ENCODE results near the gene FOXP4.

FOXP4 gene

DNA sequence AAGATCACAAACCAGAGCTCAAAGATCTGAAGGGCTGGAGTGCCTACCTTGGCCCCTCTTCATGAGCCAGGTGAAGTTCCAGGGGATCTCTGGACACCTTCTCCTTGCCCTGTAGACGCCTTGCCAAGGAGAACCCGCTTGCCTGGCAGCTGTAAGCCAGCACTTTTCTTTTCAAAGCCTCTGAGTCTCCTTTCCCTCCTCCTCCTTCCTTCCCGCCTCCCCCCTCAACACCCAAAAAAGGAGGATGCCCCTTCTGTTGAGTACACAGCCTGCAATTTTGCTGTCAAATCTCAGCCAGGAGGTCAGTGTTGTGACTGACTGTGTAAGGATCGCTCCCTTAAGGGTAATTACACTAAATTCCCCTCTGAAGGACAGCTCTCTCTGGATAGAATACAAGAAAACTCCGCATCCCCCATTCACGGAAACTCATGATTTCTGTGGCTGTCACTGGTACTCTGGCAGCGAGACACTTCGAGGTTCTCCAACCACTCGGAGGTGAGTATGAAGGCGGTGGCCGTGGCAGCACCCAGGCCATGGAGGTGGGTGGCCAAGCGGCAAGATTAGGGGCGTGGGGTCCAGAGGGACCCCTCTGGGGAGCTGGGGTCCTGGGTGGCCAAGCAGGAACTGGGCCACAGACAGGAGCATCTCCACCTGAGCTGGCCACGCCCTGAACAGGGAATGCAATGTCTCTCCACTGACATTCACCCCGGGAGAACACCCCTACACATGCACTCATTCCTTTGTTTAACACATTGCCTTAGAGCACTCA is 23.2 kb upstream of the FOXP4 start:
- DNase-seq = no peak

DNA sequence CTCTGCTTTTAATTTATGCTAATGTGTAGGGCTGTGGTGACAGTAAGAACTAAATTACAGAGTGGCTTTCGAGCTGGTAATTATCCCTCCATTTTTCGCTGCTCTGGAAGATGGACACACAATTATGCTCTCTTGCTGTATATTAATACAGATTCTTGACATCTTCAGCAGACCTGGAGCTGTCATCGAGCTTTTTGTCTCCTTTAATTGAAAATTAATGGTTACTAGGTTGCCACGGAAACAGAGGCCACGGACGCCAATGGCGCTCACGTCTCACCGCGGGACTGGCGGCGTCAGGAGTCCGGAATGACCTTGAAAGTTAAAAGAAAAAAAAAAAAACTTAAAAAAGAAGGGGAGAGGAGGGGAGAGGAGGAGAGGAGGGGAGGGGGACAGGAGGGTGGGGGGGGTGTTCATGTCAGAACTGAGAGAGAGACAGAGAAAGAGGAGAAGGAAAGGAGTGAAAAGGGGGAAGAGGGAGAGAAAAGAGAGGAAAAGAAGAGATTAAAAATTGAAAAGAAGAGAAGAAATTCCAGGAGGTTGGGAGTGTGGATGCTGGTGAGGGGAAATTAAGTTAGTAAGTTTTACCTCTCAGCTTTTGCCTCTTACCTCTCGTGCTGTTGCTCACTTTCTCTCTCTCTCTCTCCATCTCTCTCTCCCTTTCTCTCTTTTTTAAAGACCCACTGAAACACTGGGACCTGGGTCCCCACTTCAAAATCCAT is 22.1 kb upstream of the FOXP4 start:
- peak; percentile 52 for DNase-seq

DNA sequence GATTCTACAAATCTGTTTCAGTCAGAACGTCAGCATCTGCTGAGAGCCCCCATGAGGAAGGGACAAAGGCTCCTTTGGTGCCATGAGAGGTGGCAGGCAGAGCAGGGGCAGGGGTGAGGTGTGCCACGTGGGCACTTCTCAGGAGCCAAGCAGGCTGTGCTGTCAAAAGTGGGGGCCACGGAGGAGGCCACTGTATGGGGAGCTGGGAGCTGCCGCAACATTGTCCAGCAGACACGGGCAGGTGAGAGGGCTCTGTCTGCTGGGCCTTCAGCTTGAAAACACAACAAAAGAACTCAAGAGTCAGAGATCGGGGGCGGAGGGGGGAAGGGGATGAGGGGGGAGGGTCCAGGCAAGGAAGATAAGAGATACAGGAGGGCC is 21.6 kb upstream of the FOXP4 start:
- DNase-seq = no peak

DNA sequence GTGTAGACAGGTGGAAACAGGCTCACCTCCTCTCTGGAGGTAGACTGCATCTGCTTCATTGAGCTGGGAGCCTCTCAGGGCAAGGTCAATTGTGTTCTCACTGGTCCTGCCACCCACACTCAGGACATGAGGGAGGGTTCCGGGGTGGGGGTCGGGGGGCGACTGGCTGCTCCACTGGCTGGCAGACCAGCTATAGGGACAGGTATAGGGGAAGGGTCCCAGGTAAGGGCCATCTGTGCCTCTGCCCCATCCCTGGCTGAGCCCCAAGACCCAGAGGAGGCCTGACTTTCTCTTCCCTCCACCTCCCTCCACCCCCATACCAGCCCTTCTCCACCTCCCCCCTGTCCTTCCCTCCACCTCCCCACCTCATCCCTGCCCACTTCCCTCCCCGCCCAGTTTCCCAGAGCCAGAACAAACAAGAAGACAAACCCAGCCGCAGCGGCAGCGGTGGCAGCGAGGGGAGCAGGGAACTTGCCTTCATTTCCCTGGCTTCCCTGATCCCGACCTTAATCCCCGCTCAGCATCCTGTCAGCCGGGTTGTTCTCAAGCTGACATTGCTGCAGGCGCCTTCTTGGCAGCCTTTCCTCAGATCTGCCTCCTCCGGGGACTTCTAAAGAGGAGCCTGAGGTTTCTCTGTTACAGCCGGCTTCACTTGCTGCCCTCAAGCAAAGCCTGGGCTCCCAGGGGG is 18.3 kb upstream of the FOXP4 start:
- no peak for DNase-seq

DNA sequence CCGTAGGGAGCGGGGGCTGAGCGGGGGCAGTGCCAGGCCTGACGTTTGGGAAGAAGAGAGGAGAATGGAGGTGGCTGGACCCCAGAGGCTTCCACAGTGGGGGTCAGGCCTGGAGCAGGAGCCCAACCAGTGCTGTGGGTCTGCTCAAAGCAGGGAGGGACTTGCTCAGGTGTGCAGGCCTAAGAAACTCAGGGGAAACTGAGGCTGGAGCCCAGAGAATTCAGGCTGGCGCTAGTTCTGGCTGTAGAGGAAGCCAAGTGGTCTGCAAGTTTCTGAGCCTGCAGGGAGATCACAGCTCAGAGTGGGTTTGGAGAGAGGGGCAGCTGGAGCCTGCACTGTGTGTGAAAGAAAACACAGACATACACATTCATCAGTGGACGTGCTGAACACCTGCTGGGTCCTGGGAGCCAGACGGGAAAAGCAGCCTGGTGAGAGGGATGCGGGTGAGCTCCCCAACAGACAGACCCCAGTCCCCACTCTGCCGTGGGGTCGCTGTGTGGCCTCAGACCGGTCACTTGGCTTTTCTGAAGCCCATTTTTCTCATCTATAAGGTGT is 17.7 kb upstream of the FOXP4 start:
- DNase-seq = no peak

DNA sequence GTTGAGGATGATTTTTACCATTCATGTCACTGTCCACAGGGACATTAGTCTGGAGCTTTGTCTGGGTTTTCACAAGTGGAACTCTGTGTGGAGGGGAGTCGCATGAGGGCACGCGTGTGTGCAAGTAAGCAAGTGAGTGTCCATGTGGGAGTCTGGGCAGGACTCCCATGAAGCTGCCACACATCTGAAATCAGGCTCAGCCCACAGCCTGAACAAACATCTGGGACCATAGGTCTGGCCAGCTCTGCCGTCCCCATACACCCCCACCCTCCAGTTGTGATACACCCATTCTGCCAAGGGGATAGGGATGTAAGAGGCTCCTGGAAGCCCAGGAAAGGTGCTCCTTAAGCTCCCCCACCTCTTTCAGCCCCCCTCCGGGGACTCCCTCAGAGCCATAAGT is 17.1 kb upstream of the FOXP4 start:
- no peak for DNase-seq

DNA sequence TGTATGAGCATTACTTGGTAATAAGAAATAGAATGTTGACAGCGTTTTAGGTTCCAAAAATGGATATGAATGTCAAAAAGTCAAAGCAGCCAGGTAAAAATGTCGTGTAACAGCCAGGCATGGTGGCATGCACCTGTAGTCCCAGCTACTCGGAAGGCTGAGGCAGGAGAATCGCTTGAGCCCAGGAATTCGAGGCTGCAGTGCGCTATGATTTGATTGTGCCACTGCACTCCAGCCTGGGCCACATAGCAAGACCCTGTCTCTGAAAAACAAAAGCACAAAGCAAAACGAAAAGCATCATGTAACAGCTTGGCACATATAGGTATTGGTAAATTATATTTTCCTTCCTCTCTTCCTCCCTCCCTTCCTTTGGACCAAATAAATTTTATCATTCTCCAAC is 16.2 kb upstream of the FOXP4 start:
- DNase-seq = no peak

DNA sequence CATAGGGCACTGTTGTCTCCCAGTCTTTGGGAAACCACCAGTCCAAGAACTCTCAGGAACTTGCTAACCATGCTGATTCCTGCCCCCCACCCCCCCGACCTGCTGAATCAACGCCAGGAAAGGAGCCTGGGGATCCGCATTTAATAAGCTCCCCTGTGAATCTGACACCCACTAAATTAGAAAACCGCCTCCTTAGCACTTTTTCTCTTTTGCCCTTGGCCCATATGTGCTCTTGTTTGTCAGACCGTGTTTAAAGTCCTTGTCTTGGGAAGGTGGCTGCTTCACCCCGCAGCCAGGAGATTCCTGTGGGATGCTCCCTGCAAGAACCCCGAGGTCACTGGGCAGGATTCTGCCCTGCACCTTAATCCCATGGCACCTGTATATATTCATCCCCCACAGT is 15.7 kb upstream of the FOXP4 start:
- DNase-seq = no peak

DNA sequence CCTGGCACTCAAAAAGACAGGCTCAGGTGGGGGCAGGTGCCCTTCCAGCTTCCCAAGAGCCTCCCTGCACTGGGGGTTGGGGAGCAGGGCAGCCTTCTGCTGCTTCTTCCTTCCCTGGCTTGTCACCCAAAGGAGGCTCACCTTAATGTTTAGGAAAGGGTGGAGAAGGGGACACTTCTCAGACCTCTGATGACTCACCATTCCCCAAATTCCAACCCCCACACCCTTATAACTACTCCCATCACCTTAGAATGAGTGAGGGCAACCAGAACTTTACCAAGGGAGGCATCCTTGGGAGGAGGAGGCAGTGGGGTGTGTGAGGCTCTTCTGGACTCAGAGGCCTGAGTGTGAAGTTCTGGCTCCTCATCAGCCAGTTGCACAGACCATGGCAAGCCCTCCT is 15.2 kb upstream of the FOXP4 start:
- no peak for DNase-seq

DNA sequence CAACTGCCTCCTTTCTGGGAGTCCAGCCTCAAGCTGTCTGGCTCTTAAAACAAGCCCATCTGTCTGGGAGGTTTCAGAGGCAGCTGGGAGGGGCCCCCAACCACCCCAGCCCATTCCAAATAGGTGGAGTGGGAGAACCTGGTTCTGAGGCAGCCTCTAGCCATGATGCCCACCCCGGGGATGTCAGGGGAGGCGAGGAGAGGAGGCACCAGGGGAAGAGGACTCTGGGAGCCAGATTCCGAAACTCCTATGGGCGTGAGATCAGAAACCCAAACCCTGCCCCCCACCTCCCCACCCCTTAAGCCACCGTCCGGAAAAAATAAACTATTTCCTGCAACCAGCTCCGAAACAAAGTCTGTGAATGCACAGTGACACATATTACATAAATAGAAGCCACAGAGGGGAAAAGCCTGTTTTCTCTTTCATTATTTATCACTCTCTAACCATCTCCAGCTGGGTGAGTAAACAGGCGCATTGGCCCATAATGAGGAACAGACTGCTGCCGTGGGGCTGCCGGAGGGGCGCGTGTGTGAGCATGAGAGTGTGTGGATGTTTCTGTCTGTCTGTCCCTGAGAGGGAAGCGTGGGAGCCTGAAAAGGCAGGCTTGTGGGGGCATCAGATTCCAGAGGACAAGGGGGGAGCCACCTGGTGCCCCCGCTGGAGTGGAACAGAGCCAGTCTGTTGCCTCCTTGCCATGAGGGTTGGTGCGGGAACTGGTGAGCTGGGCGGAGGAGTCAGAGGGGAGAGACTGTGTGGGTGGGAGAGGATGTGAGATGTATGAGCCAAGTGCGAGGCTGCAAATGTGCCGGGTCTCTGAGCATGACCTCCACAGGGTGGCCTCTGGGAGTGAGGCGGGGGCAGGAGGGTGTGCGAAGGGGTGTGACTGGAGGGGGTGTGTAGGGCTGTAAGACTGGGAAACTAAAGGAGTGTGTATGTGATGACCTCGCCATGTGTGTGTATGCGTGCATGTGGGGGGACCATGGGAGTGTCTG is 14.3 kb upstream of the FOXP4 start:
- DNase-seq = no peak

DNA sequence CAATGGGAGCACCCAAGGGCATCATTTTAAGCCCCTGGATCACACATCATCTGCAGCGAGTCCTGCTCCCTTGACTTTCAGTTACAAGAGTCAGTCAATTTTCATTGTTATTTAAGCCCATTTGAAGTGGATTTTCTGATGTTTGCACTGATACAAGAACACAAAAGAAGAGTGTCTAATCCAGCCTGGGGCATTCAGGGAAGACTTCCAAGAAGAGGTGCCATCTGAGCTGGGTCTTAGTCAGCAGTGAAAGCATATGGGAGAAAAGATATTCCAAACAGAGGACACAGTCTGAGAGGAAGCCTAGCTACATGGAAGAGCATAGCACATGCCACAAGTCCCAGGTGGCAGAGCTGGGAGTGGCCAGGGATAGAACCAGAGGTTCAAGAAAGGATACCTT is 10.4 kb upstream of the FOXP4 start:
- DNase-seq = no peak

DNA sequence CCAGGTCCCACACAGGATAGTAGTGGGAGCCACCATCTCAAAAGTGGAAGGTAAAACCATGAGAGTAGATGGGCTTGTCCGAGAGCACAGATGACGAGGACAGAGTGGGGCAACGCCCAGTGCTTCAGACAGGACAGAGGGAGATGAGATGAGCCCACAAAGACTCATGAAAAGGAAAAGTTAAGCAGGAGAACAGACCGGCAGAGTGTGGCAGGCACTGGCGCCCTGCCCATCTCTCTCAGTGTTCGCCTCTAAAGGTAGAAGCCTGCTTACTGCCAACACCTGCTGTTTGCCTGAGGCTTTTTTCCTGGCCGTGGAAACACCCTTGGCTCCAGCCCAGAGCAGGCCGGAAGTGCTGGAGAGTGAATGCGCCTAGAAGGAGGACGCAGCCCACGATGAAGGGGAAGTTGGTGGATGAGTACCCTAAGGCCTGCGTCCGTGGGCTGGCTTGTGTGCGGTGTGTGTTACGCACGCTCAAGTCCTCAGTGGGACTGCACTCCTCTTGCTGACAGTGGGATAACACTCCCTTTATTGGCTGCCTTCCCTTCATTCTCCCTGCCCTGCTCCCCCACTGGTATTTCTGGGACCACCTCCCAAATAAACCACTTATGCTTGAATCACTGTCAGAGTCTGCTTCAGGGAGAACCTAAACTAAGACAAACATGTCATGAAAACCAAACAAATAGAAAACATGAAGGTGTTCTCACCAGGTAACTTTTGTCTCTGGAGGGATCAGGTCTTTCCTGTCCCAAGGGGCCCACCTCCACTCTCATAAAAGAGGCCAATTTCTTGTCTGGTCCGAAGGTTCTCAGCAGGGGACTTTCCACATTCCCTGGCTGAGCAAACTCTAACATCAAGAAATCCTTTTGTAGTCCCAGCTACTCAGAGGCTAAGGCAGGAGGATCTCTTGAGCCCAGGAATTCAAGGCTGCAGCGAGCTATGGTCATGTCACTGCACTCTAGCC is 9.1 kb upstream of the FOXP4 start:
- DNase-seq = peak; percentile 89

DNA sequence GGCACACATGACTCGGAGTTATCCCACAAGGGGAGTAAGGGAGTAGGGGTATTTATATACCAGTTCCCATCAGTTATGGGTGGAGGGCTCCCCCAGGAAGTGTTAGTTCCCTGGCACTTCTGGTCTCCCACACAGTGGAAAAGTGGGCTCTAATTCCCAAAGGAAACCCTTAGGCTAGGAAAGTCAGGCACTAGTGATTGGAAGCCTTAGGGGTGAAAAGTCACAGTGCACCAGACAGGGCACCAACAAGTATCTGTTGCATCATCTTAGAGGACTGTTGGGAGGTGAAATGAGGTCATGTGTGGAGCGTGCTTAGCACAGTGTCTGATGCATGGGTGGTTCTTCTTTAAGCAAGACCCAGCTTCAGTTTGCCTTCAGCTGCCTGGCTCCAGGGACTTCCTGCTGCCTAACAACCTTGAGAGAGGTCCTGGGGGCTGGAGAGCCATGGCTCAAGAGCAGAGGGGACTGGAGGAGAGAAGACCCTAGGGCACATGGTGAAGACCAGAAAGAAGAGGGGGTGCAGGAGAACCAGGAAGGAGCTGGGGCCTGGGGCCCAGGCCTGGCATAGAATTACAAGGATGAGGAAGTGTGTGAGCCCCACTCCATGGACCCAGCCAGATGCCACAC is 7.5 kb upstream of the FOXP4 start:
- DNase-seq = no peak

DNA sequence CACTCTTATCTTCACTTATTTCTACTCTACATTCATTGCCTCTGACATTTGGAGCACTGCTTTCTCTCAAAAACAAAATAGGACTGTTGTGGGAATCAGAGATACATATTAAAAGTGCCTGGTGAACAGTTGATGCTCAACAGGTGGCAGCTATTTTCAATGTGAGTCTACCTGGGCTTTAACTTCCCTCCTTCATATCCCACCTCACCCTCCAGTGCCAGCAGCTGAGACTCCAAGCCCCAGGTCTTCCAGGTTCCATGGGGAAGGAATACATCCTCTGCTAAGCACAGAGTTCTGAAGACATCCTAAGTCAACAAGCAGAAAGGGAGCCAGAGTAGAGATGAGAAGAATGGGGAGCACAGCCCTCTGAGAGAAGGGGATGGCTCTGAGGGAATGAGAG is 7.0 kb upstream of the FOXP4 start:
- DNase-seq = no peak

DNA sequence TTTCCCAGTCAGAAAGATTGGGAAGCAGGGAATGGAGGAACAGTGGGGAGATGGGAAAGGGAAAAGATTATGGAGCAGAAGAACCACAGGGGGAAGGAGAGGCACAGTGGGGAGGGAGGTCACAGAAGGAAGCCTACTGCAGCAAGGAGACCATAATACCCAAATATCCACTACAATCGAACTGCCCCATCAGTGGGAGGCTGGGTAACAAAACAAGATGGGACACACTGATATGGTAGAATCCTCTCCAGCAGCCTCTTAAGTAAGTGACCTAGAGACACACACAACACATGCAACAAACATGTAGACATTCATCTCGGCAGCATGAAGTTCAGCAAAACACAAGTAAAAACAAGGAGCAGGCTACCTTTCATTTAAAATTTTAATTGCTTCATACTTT is 4.8 kb upstream of the FOXP4 start:
- no peak for DNase-seq

DNA sequence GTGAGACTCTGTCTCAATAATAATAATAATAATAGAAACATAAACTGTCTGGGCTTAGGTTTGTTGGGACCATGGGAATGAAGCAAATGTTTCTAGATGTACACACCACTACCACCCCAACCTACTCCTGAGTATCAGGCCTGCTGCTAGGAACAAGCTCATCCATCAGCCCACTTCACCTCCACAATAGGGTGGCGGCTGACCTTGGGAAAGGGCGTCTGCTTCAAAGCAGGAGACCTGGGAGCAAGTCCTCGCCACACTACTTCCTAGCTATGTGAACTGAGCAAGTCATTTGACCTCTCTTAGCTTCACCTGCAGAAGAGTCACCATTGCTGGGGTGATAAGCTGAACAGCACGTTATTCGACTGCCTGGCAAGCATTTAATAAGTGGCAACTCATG is 3.1 kb upstream of the FOXP4 start:
- no peak for DNase-seq

DNA sequence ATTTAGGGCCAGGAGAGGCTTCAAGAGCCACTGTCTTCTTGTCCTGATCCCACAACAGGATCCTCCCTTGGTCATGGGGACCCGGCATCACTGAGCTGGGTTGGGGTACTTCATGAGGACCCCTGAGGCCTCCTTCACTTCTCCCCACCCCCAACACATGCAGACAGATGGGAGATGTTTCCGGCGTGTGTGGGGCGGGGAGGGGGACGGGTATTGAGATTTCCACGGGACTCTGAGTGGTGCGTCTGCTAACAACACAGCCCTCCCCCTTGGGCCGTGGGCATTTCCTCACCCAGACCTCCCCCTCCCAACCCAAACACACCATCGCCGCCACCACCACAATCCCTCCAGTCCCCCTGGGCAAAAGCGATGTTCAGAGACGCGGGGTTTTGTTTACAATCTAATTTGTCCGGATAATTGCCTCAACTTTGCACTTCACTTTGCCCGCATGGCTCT is 906 bp upstream of the FOXP4 start:
- no peak for DNase-seq

DNA sequence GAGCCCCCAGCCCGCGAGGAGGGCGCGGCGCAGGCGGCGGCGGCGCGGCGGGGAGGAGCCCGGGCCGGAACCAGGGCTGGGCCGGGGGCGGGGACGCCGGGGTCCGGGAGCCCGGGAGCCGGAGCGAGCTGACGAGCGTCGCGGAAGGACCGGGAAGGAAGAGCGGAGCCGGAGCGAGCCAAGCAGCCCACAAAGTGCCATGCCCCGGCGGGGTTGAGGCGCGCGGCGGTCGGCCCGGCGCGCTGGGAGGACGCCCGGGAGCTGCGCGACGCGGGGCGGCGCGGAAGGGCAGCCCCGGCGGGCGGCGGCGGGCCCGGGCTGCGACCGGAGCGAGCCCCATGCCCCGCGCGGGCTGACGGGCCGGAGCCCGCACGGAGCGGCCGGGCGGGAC is 289 bp downstream of the FOXP4 start:
- DNase-seq = no peak

DNA sequence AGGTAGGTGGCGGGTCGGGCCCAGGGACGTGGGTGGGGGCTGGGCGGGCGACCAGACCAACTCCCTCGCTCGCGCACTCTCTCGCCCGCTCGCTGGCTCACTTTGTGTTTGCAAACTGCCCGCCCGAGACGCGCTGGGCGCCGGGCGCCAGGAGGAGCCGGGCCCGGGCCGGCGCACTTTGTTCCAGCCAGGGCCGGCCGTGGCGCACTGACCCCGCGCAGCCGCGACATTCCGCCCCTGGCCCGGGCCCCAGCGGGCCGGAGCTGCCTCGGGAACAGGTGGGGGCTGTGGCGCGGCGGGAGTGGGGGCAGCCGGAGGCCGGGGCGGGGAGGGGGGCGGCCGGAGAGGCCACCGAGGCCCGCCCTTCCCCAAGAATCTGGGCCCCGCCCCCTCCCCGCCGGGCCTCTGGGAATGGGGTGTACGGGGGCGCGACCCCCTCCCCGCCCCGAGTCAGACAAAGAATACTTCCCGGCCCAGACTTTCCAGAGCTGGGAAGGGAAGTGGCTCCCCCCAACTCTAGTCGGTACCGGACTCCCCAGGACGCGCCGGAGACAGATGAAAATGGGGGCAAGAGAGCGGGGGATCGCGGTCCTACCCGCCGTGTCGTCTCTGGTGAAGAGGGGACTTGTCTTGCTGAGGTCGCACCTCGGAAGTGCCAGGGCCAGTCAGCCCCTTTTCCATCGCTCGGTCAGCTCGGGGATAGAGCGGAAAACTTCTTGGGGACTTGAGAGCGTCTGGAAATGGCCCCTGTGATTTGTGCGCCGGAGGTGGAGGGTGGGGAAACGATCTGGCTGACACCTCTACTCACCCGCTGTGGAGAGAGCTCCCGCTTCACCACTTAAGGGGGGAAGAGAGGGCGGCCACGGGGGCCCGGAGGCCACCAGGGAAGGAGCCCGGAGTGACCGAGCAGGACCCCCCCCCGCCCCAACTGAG is 951 bp downstream of the FOXP4 start:
- DNase-seq = peak; percentile 22

DNA sequence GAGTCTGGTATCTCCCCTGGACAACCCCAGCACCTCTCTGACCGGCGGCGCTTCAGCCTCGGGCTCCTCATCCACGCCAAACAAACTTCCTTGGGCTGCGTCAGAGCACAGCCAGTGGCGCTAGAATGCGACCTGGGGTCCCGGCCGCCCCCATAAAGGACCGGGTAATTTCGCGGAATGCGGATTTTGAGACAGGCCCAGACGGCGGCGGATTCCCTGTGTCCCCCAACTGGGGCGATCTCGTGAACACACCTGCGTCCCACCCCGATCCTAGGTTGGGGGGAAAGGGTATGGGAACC is 1.6 kb downstream of the FOXP4 start:
- no peak for DNase-seq

All from NCI-H1105 (cell line).